Vein endothelial cell (primary cell): ENCODE data around the gene PML. TPM values are rescaled to one million over a fixed set of nuclear protein-coding genes. Genes with fewer than 3 reads are reported as not detected.

Experiments used
- small RNA-seq: library from RNA; depleted of rRNA; stranded (forward); fragments of <200 nt; gene quantifications from one replicate; pipeline ENCODE3, GENCODE V24; 2012
- total RNA-seq: library from RNA; depleted of rRNA; stranded (reverse); fragments of >200 nt; gene quantifications from 2 replicates; pipeline ENCODE4 v1.2.3, GENCODE V29; 2012

Gene PML
- total RNA-seq, result 76.1 and 85.6 TPM in 2 replicates

DNA sequence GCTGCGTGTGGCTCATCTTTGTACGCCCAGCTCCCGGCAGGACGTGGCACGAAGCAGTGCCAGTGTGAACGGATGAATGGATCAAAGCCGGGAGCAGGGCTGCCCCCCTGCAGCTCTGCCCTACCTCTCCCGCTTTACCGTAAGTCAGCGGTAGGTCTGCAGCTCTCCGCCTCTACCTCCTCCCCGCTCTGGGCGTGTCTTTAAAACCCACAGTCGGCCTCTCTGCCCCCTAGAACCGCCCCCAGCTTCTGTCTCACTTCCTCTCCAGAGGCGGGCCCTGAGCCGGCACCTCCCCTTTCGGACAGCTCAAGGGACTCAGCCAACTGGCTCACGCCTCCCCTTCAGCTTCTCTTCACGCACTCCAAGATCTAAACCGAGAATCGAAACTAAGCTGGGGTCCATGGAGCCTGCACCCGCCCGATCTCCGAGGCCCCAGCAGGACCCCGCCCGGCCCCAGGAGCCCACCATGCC, at the start of gene PML:
Gene PML, plus strand, starts transcription at position 304 of the 471 bp plus-strand sequence. Its CDS starts 97 bp downstream, at position 401.

DNA sequence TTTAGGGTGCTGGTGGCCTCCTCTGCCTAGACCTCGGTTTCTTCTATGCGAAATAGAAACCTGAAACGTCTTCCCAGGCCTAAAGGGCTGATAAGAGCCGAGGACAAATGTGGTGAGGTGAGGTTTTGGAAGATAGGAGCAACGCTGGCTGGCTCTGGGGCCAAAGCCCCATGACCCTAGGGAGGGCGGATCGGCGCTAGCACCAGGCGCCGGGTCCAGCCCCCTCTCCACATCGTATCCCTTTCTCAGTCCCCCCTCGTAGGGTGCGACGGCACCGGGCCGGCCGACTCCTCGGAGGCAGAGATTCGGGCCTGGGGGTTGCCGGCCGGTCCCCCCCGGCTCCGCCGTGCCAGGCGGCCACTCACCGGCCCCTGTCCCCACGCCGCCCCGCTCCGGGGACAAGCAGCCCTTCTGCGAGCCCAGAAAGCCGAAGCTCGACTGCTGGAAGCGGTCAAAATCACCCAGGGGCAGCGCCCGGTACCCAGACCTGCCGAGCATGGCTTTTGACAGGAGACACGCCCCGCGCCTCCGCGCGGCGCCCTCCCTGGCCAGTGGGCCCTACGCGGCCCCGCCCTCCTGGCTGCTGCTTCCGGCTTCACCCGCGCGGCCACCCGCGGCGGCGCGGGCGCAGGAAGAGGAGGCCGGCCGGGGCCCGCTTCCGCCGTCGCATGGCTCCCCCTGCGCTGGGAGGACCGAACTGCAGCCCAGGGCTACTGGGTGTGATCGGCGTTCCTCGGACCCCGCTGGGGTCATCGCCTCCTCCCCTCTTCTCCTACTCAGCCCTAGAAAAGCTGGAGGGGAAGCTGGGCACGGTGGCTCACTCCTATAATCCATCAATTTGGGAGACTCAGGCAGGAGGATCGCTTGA, 2.6 kb upstream of the PML start, which contains the start of gene STOML1:
Gene STOML1, minus strand, starts transcription at position 570 of the 868 bp plus-strand sequence. Its CDS starts 72 bp downstream, at position 498.

DNA sequence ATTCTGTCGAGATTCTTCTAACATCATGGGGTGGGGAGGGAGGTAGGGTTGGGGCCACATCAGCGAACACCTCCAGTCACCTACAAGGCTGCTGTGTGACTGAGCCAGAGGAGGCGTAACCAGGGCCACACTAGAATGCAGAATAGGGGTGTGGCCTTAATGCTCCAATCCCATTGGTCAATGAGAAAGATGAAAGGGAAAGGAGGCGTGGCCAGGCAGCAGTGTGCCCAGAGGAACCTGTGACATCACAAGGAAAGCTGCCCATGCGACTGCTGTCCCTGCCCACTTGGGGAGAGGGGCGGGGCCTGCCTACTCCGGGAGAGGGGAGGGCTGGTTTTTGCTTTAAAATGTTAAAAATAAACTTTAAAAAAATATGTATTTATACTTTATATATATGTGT, 87.9 kb downstream of the PML start, which contains the start of gene GOLGA6A:
Gene GOLGA6A, minus strand, starts transcription at position 101 of the 400 bp plus-strand sequence. Its CDS starts 41 bp downstream, at position 60.

Small RNA genes within 50 kb of the gene (small RNA-seq; reads per million reads assigned to genes)
- not detected for gene RN7SL429P

Other genes with a start within 250 kb of the PML start
- gene INSYN1, start 241.4 kb upstream of the PML start, total RNA-seq, result 0.10 and 0.65 TPM in 2 replicates
- gene TBC1D21, start 121.2 kb upstream of the PML start, total RNA-seq, result not detected in 2 replicates
- 3.0 and 3.6 TPM in 2 replicates for gene LOXL1, start 68.3 kb upstream of the PML start, total RNA-seq
- 10.5 and 13.9 TPM in 2 replicates for gene STOML1, start 2.4 kb upstream of the PML start, total RNA-seq
- not detected in 2 replicates for gene GOLGA6A, start 87.8 kb downstream of the PML start, total RNA-seq
- not detected in 2 replicates for gene ISLR2, start 135.9 kb downstream of the PML start, total RNA-seq
- gene ISLR, start 179.0 kb downstream of the PML start, total RNA-seq, result under 0.01 and 0.76 TPM in 2 replicates
- gene STRA6, start 208.1 kb downstream of the PML start, total RNA-seq, result 0.10 and 0.65 TPM in 2 replicates
- gene CCDC33, start 241.6 kb downstream of the PML start, total RNA-seq, result not detected in 2 replicates